GM13976 (cell line): ENCODE data around the gene ARL6IP6.

Source experiments
- DNase-seq: peaks from one replicate; pipeline ENCODE4 v3.0.0; 2012; ENCODE audit warnings: low spot score
- in situ Hi-C: fragments of 300-500 bp; cut with MboI; formaldehyde crosslinking; loops from one replicate; pipeline ENCODE4 v1.12.0; 2022; ENCODE audit warnings: low sequenced_read_pairs, mixed read lengths, inconsistent platforms; ENCODE audit not compliant: unreplicated experiment
- TF ChIP-seq, protein P1 (sequence below): IDR thresholded peaks from 2 replicates; pipeline ENCODE4 v1.5.1; 2012; ENCODE audit warnings: borderline replicate concordance, mild to moderate bottlenecking; ENCODE audit not compliant: insufficient read depth; ENCODE audit errors: extremely low read depth, missing control alignments, control extremely low read depth

Gene ARL6IP6

DNA sequence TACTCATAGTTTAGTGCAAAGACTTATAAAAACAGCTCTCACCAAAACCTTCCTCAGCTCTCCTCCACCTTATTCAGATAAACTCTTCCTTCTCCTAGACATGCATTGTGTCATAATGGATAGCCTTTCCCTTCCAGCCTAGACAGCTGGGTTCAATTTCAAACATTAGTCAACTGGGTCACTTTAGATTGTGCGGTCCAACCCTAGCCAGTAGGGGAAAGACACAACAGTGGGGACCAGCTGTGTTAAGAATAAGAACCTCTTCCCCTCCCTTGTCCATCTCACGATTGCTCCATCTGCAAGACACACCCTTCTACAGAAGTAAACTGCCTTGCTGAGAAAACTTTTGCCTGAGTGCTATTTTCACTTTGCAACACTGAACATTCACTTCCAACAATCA, 9.7 kb upstream of the ARL6IP6 start:
- no peak for DNase-seq
- in situ Hi-C loops, result no loop called here
- TF ChIP-seq, protein P1, sequence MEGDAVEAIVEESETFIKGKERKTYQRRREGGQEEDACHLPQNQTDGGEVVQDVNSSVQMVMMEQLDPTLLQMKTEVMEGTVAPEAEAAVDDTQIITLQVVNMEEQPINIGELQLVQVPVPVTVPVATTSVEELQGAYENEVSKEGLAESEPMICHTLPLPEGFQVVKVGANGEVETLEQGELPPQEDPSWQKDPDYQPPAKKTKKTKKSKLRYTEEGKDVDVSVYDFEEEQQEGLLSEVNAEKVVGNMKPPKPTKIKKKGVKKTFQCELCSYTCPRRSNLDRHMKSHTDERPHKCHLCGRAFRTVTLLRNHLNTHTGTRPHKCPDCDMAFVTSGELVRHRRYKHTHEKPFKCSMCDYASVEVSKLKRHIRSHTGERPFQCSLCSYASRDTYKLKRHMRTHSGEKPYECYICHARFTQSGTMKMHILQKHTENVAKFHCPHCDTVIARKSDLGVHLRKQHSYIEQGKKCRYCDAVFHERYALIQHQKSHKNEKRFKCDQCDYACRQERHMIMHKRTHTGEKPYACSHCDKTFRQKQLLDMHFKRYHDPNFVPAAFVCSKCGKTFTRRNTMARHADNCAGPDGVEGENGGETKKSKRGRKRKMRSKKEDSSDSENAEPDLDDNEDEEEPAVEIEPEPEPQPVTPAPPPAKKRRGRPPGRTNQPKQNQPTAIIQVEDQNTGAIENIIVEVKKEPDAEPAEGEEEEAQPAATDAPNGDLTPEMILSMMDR, result no peak

DNA sequence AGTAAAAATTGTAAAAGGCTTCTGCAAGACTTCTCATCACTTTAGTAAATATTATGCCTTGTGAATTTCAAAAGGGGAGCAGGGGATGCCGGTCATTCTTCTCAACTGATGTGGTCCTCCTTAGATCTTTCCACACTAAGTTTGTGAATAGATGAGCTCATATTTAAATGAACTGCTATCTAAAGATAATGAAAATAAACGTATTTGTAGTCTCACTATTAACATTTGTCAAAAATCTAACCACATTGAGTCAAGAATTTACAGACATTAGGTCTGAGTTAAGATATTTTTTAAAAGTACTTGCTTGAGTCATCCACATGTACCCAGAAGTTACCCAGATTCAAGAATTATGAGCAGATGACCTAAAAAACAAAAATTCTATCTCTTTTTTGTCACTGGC, 7.7 kb upstream of the ARL6IP6 start:
- in situ Hi-C loops, result no loop called here
- TF ChIP-seq, protein P1, result no peak
- no peak for DNase-seq

DNA sequence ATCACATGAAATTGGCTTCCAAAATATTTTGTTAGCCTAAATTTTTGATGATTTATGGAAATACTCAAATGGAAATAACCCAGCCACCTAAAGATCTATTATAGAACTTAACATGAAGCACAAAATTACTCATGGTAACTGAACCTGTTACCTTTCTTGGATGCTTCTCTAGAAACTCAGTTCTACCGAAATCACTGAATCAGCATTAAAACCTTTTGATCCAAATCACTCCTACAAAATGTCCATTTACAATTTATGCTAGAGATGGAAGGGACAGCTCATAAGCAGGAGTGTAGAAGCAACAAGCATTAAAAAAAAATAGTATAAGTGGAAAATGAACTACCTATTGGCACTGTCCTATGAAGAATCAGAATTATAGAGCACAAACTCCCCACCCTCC, 3.3 kb upstream of the ARL6IP6 start:
- no peak for DNase-seq
- TF ChIP-seq, protein P1, result no peak
- in situ Hi-C loops, result no loop called here

DNA sequence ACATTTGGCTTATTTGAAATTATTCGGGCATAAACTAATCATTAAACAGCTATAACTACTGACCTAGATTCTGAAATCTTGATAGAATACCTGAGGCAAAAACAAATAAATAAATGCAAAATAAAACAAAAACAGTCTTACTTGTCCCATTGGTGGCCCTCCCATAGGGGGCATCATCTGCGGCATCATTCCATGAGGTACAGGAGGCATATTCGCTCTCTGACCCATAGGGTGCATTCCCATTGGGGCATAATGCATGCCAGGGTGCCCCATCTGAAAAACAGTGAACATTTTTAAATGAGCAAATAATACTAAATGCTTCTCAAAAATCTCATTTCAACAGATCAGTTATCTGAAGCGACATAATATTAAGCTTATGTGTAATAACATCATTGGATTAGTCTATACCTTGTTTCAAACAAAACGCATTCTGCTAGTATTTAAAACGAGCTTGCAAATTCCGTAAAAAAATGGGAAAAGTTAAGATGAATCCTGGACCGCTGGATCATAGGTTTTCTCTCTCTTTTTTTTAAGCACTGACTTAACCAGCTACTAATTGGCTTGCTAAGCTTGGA, 2.5 kb upstream of the ARL6IP6 start:
- DNase-seq, result no peak
- in situ Hi-C loops, result no loop called here
- TF ChIP-seq, protein P1, result peak; percentile 49

DNA sequence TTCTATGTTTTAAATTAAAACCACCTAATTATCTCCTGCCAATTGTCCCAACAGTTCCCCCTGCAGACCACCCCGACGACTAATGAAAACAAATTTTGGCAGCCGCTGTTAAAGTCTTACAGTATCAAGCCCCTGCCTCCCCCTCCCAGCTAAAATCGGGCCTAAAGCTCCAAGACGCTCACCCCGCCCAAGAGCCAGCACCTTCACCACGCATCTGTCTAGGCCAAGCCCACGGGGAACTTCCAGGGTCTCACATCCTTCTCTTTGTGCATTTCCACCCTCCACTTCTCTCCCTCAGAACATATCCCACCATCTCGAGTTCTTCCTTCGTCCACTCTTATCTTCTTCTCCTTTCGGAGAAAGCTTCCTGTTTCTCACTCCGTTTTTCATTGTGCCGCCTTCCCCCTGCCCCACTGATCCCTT, 1.6 kb upstream of the ARL6IP6 start:
- TF ChIP-seq, protein P1, result no peak
- DNase-seq, result no peak
- in situ Hi-C loops, result no loop called here

DNA sequence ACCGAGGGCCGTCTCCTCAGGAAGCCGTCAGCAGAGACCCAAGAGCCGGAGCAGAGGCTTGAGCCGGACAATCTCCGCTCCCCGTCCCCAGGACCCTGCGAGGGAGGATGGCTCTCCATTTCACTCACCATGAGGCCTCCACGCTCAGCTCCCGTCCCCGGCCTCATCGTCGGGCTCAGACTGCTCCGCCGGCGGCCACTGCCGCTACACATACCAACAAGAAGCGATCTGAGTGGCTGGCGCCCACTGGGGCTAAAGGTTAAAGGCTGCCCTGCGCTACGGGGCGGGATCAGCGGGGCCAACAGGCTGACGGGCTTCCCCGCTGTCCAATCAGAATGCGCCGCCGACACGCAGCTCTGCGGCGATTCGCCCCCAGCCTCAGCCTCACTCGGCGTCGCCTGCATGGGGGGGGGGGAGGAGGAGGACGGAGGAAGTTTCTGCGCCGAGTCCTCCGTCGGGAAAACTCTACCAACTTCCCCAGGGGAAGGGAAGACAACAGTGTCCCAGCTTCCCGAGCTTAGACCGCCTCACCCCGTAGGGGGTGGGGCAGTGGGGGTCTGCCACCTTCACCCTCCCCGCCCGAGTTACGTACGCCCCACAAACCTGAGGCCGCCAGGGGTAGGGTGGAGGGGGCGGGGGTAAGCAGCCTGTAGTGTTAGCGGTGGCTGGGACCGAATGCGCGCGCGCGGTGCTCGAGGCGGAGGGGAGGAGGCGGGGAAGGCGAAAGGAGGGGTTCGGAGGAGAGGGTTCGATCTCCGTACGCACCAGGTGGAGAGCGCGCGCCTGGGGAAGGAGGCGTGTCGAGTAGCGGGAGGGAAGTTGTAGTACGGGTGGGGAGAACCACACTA, 968 bp upstream of the ARL6IP6 start, which contains the start of gene PRPF40A:
Gene PRPF40A, minus strand, starts transcription at position 234 of the 848 bp plus-strand sequence. Its CDS starts 22 bp downstream, at position 212.
- in situ Hi-C loops, result no loop called here
- TF ChIP-seq, protein P1, result no peak
- DNase-seq, result peak; percentile 97
